B cell (primary cell): Measurements from ENCODE around the gene TPBGL. TPM values are rescaled to one million over a fixed set of nuclear protein-coding genes. Genes with fewer than 3 reads are reported as not detected.

Experiments used
- ATAC-seq: fragments of 200-7000 bp; cut with Tn5 transposase; one replicate; pipeline ENCODE4 v1.10.0; 2021; ENCODE audit warnings: low read depth, mild to moderate bottlenecking, moderate number of reproducible peaks, moderate library complexity
- CTCF ChIA-PET: fragments of 350-600 bp; sonication (Branson Sonifier 250); formaldehyde crosslinking; loops from one replicate; lab custom pipeline; 2021; ENCODE audit warnings: antibody characterized with exemption, inconsistent platforms; lab: Charles Lee
- POLR2A ChIA-PET: fragments of 350-600 bp; sonication (Branson Sonifier 250); formaldehyde crosslinking; loops from one replicate; lab custom pipeline; 2021; ENCODE audit warnings: antibody characterized with exemption; lab: Charles Lee
- DNase-seq: peaks from one replicate; pipeline ENCODE4 v3.0.0; 2013
- H2AFZ ChIP-seq: 2 replicates; pipeline ENCODE4 v1.6.1; 2012; ENCODE audit warnings: mild to moderate bottlenecking, low read depth, low read length; ENCODE audit not compliant: insufficient read depth, poor library complexity, severe bottlenecking
- H3K27ac ChIP-seq, 2 donors: 1 replicate in 1 of 2; 2 replicates in 1 of 2; pipeline ENCODE4 v1.5.1; 2012 to 2013; ENCODE audit warnings: low read length in 2 of 2, mild to moderate bottlenecking in 2 of 2, moderate library complexity in 1 of 2
- H3K27me3 ChIP-seq, 4 experiments: fragments of 200-600 bp in 1 of 4; sonication (generic) in 1 of 4; replicated peaks in 1 of 4; 1 replicate in 2 of 4; 2 replicates in 2 of 4; pipeline versions ENCODE4 v1.6.1 to v1.7.0; 2013 to 2016; ENCODE audit warnings: low read length in 3 of 4, mild to moderate bottlenecking in 2 of 4, mixed read lengths in 1 of 4, moderate library complexity in 1 of 4; ENCODE audit not compliant: insufficient read depth in 4 of 4, control insufficient read depth in 3 of 4; ENCODE audit errors: control extremely low read depth in 1 of 4
- H3K36me3 ChIP-seq, 2 experiments: replicated peaks in 1 of 2; 1 replicate in 1 of 2; 2 replicates in 1 of 2; pipeline versions ENCODE4 v1.6.1 to v1.7.1; 2013; ENCODE audit warnings: low read length in 1 of 2; ENCODE audit not compliant: insufficient read depth in 2 of 2, control insufficient read depth in 1 of 2; ENCODE audit errors: control extremely low read depth in 1 of 2, extremely low read depth in 1 of 2
- H3K4me1 ChIP-seq, 2 donors: fragments of 200-600 bp in 1 of 2; sonication (generic) in 1 of 2; 1 replicate in 1 of 2; 2 replicates in 1 of 2; pipeline versions ENCODE4 v1.5.1 to v1.6.1; 2013 to 2017; ENCODE audit warnings: low read length in 2 of 2; ENCODE audit not compliant: control insufficient read depth in 2 of 2, insufficient read depth in 2 of 2
- H3K4me2 ChIP-seq: replicated peaks from 2 replicates; pipeline ENCODE3; 2012; ENCODE audit warnings: mild to moderate bottlenecking, low read depth, low read length; ENCODE audit not compliant: poor library complexity, severe bottlenecking
- H3K4me3 ChIP-seq, 5 experiments: fragments of 200-600 bp in 1 of 5; sonication (generic) in 1 of 5; 1 replicate in 3 of 5; 2 replicates in 2 of 5; pipeline versions ENCODE4 v1.5.1 to v1.7.0; 2011 to 2016; ENCODE audit warnings: low read length in 4 of 5, mild to moderate bottlenecking in 4 of 5, low read depth in 2 of 5, control low read depth in 1 of 5, moderate library complexity in 1 of 5; ENCODE audit not compliant: insufficient read depth in 1 of 5; ENCODE audit errors: control extremely low read depth in 1 of 5, extremely low read depth in 1 of 5
- H3K79me2 ChIP-seq: fragments of 200-600 bp; sonication (generic); one replicate; pipeline ENCODE4 v1.6.0; 2016; ENCODE audit warnings: low read length; ENCODE audit not compliant: control insufficient read depth, insufficient read depth
- H3K9ac ChIP-seq: fragments of 200-600 bp; sonication (generic); 2 replicates; pipeline ENCODE4 v1.6.1; 2017; ENCODE audit warnings: mild to moderate bottlenecking, low read length, moderate library complexity
- H3K9me3 ChIP-seq, 3 donors: one replicate each; pipeline versions ENCODE4 v1.6.1 to v1.7.1; 2013; ENCODE audit warnings: low read length in 2 of 3; ENCODE audit not compliant: control insufficient read depth in 2 of 3, insufficient read depth in 1 of 3; ENCODE audit errors: control extremely low read depth in 1 of 3
- H4K20me1 ChIP-seq: 2 replicates; pipeline ENCODE4 v1.6.0; 2012; ENCODE audit warnings: mild to moderate bottlenecking, low read length; ENCODE audit not compliant: insufficient read depth, control insufficient read depth, poor library complexity, severe bottlenecking
- H3K27ac Mint-ChIP-seq: one replicate; pipeline ENCODE4 v1.8.0; 2021; ENCODE audit warnings: mixed read lengths
- H3K27me3 Mint-ChIP-seq: one replicate; pipeline ENCODE4 v1.8.0; 2021; ENCODE audit warnings: mixed read lengths
- H3K4me1 Mint-ChIP-seq: one replicate; pipeline ENCODE4 v1.8.0; 2021; ENCODE audit warnings: mixed read lengths
- H3K4me3 Mint-ChIP-seq: one replicate; pipeline ENCODE4 v1.8.0; 2021; ENCODE audit warnings: mixed read lengths
- H3K9me3 Mint-ChIP-seq: one replicate; pipeline ENCODE4 v1.8.0; 2022; ENCODE audit warnings: mixed read lengths; ENCODE audit not compliant: insufficient read depth
- EZH2 ChIP-seq: IDR thresholded peaks from 2 replicates; pipeline ENCODE4 v1.6.1; 2012; ENCODE audit warnings: borderline replicate concordance, low read depth, mild to moderate bottlenecking, moderate library complexity, low read length; ENCODE audit not compliant: insufficient read depth, poor library complexity, severe bottlenecking
- WGBS: methylation state at CpG from one replicate; pipeline ENCODE4 v1.1.5; 2013; ENCODE audit warnings: missing lambda C conversion rate; ENCODE audit not compliant: insufficient coverage; 5-methylcytosine and 5-hydroxymethylcytosine counted together
- intact Hi-C: fragments of 100-400 bp; cut with micrococcal nuclease; formaldehyde crosslinking; loops from one replicate; pipeline ENCODE4 v1.10.0; 2022
- polyA plus RNA-seq: library from polyadenylated mRNA; depleted of rRNA; stranded (reverse); fragments of >200 nt; gene quantifications from 2 replicates; pipeline ENCODE4 v1.2.3, GENCODE V29; 2012
- total RNA-seq, 2 donors: library from RNA; stranded (reverse); fragments of 120-200 nt in 1 of 2; gene quantifications; 1 replicate in 1 of 2; 2 replicates in 1 of 2; pipeline versions ENCODE4 v1.2.3 to v1.2.4, GENCODE V29; 2013 to 2022
- TF ChIP-seq, protein P1 (sequence below): fragments of 200-600 bp; IDR thresholded peaks from one replicate; pipeline ENCODE4 v1.8.0; 2022; ENCODE audit warnings: antibody characterized with exemption, mild to moderate bottlenecking

TPBGL gene
- total and polyA plus RNA-seq, 2 donors (not counting 1 experiment from before 2014, with no cell fraction given): not detected

DNA sequence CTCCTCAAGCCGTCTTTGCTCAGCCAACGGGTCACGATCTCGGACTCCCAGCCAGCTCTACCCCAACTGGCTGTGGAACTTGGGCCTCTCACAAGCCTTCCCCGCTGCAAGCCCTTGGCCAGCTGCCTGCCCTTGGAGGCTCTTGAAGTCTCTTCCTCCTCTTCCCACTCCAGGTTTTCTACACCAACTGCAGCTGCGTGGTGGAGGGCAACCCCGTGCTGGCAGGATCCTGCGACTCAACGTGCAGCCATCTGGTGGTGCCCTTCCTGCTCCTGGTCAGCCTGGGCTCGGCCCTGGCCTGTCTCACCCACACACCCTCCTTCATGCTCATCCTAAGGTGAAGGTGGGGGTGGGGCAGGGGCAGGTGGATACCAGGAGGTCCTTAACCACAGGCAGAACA lies 40.5 kb upstream of the TPBGL start:
- POLR2A ChIA-PET: no interaction called here

DNA sequence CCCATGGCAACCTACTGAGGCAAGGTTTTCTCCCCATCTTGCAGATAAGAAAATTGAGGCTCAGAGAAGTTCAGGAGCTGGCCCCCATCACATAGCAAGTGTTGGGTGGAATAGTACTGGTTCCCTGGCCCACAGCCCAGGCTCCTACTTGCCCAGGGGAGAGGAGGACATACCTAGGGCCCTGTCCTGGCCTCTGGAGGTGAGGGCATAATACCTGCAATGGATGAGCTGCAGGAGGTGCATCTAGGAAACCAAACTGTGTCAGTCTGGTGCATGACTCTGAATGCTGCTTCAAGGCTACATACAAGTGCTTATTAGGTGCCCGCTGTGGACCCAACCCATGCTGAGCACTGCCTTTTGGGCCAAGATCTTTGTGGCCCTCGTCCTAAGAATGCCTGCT lies 40.0 kb upstream of the TPBGL start:
- Mint-ChIP-seq H3K9me3 (no peaks in the 10 kb centered on the region), H3K4me3 (no peak overlapping the region), H3K27ac (no peak overlapping the region), H3K27me3 (peaks cover 21% of the 10 kb centered on the region), H3K4me1 (no peaks in the 10 kb centered on the region)
- H3K36me3 ChIP-seq: no peaks in the 10 kb centered on the region
- H3K9me3 ChIP-seq: no peaks in the 10 kb centered on the region
- H2AFZ ChIP-seq: no peak overlapping the region
- intact Hi-C loops: no loop called here
- 88% methylated on average over 2 of the region's 2 CpGs for WGBS
- H3K4me2 ChIP-seq: no peak overlapping the region
- TF ChIP-seq, protein P1, sequence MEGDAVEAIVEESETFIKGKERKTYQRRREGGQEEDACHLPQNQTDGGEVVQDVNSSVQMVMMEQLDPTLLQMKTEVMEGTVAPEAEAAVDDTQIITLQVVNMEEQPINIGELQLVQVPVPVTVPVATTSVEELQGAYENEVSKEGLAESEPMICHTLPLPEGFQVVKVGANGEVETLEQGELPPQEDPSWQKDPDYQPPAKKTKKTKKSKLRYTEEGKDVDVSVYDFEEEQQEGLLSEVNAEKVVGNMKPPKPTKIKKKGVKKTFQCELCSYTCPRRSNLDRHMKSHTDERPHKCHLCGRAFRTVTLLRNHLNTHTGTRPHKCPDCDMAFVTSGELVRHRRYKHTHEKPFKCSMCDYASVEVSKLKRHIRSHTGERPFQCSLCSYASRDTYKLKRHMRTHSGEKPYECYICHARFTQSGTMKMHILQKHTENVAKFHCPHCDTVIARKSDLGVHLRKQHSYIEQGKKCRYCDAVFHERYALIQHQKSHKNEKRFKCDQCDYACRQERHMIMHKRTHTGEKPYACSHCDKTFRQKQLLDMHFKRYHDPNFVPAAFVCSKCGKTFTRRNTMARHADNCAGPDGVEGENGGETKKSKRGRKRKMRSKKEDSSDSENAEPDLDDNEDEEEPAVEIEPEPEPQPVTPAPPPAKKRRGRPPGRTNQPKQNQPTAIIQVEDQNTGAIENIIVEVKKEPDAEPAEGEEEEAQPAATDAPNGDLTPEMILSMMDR: no peak
- no peak for TF ChIP-seq EZH2
- ChIA-PET POLR2A (no interaction called here), CTCF (interaction anchor here (8.3 kb wide), 1 partner anchor 59 kb away, joined by 89 read pairs; no protein-coding TSS in a partner anchor)
- DNase-seq (no peak), ATAC-seq (no peak)
- no peaks in the 10 kb centered on the region for H3K4me1 ChIP-seq
- no peaks in the 10 kb centered on the region for H3K27me3 ChIP-seq
- no peak overlapping the region for H3K27ac ChIP-seq
- H4K20me1 ChIP-seq: no peaks in the 10 kb centered on the region
- H3K79me2 ChIP-seq: no peaks in the 10 kb centered on the region
- no peak overlapping the region for H3K4me3 ChIP-seq
- no peak overlapping the region for H3K9ac ChIP-seq

More for the DNA sequence above, 40.5 kb upstream of the TPBGL start:
- CTCF ChIA-PET: interaction anchor here (8.3 kb wide), 1 partner anchor 59 kb away, joined by 89 read pairs; no protein-coding TSS in a partner anchor
- Histone ChIP-seq H3K27ac (no peak overlapping the region), H3K4me1 (no peaks in the 10 kb centered on the region), H2AFZ (no peak overlapping the region), H3K9ac (no peak overlapping the region), H3K4me3 (no peak overlapping the region), H3K79me2 (no peaks in the 10 kb centered on the region), H3K36me3 (no peaks in the 10 kb centered on the region), H3K4me2 (no peak overlapping the region), H4K20me1 (no peaks in the 10 kb centered on the region), H3K9me3 (no peaks in the 10 kb centered on the region), H3K27me3 (no peaks in the 10 kb centered on the region)
- H3K4me1 Mint-ChIP-seq: no peaks in the 10 kb centered on the region
- TF ChIP-seq, protein P1: no peak
- no peak for TF ChIP-seq EZH2
- ATAC-seq: no peak
- no peak for DNase-seq
- no peak overlapping the region for H3K4me3 Mint-ChIP-seq
- no peak overlapping the region for H3K27ac Mint-ChIP-seq
- H3K27me3 Mint-ChIP-seq: peaks cover 17% of the 10 kb centered on the region
- intact Hi-C loops: no loop called here
- WGBS: 92% methylated on average over 5 of the region's 10 CpGs
- H3K9me3 Mint-ChIP-seq: no peaks in the 10 kb centered on the region
